ENCODE data around the gene AMPH. TPM values are rescaled to one million over a fixed set of nuclear protein-coding genes. Genes with fewer than 3 reads are reported as not detected.
"Not testable (repeated sequence)": the region's sequence is repeated elsewhere in the genome, so short reads cannot be mapped to it uniquely, and the experiment has no call there.

The AMPH gene
- total and polyA plus RNA-seq, 5 donors = 1.3 to 4.7 (median 2.7) TPM

DNA sequence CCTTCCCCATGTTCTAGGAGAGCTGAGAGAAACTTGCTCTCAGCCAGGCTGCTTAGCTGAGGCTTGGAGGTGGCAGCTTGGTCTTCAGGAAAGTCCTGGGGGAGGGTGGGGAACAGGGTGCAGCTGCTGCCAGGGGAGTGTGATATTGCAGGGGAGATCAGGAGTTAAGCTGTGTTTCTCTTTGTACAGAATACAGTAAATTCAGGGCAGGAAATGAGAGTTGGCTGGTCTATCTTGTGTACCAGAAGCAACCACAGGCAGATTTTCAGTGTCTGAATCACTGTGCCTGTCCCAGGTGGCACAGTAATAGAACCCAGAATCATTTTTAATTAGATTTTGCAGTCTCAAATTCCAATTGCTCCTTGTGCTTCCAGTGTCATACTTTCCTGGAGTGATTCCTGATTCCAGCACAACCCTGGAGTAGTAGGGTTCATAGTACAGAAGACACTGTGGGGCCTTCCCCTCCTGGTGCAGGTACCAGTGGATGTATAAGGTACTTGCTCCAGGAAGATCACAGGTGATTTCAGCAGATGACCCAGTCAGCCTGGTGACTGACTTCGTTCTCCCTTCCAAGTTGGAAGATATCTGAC, 263.8 kb downstream of the AMPH start:
- intact Hi-C loops (cut with DNase I) = no loop called here
- H3K4me3 ChIP-seq (ENCODE audit: low read length) = no peak overlapping the region
- no peaks in the 10 kb centered on the region for H3K9me3 ChIP-seq (ENCODE audit: control insufficient read depth, low read length)
- WGBS = 94% methylated on average over 1 of the region's 1 CpG
- no peak overlapping the region for H3K27ac ChIP-seq (ENCODE audit: low read length)
- DNase-seq (no peak), ATAC-seq (no peak)
- H3K27me3 ChIP-seq (ENCODE audit: control insufficient read depth, insufficient read depth) = no peaks in the 10 kb centered on the region
- peaks cover 3% of the 10 kb centered on the region for H3K4me1 ChIP-seq (ENCODE audit: control insufficient read depth, insufficient read depth, low read length)

DNA sequence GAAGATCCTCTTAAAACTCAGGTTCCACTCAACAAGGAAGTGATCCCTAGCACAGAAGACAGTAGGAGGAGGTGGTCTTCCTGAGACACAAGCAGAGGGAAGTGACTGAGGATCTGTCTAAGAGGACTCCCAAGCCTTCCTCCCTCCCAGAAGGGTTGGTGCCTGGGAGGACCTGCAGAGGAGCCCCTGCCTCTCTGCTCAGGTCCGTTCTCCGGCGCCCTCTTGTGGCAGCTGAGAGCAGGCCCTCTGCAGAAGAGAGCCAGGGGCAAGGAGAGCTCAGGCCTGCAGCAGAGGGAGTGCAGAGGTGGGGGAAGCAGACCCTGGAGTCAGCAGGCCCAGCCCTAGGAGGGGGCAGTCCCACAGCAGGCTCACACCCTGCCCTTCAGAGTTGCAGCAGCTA, 267.8 kb downstream of the AMPH start:
- H3K27ac ChIP-seq (ENCODE audit: low read length); intact Hi-C loops (cut with DNase I); H3K4me3 ChIP-seq (ENCODE audit: low read length); H3K27me3 ChIP-seq (ENCODE audit: control insufficient read depth, insufficient read depth); H3K9me3 ChIP-seq (ENCODE audit: control insufficient read depth, low read length); H3K4me1 ChIP-seq (ENCODE audit: control insufficient read depth, insufficient read depth, low read length): not testable (repeated sequence)
- peak; percentile 29 to 42 for ATAC-seq
- 28% methylated on average over 3 of the region's 3 CpGs for WGBS
- peak; percentile 22 to 73 (median 58) for DNase-seq

DNA sequence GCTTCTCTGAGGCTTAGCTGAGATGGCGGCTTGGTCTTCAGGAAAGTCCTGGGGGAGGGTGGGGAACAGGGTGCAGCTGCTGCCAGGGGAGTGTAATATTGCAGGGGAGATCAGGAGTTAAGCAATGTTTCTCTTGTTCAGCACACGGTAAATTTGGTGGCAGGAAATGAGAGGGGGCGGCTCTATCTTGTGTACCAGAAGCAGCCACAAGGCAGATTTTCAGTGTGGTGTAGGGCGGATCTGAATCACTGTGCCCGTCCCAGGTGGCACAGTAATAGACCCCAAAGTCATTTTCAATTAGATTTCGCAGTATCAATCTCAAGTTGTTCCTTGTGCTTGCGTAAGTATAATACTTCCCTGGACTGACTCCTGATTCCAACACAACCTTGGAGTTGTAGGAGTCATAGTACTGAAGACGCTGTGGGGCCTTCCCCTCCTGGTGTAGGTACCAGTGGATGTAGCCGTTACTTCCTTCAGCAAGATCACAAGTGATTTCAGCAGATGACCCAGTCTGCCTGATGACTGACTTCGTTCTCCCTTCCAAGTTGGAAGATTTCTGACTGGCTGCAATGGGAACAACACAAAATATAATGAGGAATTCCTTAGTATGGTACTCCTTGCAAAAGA, 268.4 kb downstream of the AMPH start:
- DNase-seq; H3K9me3 ChIP-seq (ENCODE audit: control insufficient read depth, low read length); H3K4me3 ChIP-seq (ENCODE audit: low read length): not testable (repeated sequence)

DNA sequence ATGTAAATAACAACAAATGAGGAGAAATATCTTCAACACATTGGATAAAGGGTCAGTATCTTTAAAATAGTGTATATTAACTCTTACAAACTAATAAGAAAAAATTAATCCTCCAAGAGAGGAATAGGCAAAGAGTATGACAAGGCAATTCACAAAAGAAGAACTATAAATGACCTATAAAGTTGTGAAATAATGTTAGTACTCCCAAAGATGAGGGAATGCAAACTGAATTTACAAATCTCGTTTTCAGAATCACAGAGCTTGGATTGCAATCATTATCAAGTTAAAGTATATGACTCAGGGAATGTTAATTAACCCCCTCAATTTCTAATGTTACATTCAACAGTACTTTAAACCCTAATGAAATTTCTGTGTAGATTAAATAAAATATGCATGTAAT, 270.4 kb downstream of the AMPH start:
- no peak overlapping the region for H3K27ac ChIP-seq (ENCODE audit: low read length)
- no peaks in the 10 kb centered on the region for H3K9me3 ChIP-seq (ENCODE audit: control insufficient read depth, low read length)
- H3K27me3 ChIP-seq (ENCODE audit: control insufficient read depth, insufficient read depth) = no peaks in the 10 kb centered on the region
- intact Hi-C loops (cut with DNase I) = no loop called here
- no peak overlapping the region for H3K4me3 ChIP-seq (ENCODE audit: low read length)
- ATAC-seq (no peak), DNase-seq (no peak)
- no peaks in the 10 kb centered on the region for H3K4me1 ChIP-seq (ENCODE audit: control insufficient read depth, insufficient read depth, low read length)
- 49% methylated on average over 1 of the region's 1 CpG for WGBS

More for the DNA sequence above, 268.4 kb downstream of the AMPH start:
- intact Hi-C loops (cut with DNase I); ATAC-seq; H3K4me1 ChIP-seq (ENCODE audit: control insufficient read depth, insufficient read depth, low read length); H3K27me3 ChIP-seq (ENCODE audit: control insufficient read depth, insufficient read depth); H3K27ac ChIP-seq (ENCODE audit: low read length): not testable (repeated sequence)
- WGBS = 73% methylated on average over 10 of the region's 10 CpGs

DNA sequence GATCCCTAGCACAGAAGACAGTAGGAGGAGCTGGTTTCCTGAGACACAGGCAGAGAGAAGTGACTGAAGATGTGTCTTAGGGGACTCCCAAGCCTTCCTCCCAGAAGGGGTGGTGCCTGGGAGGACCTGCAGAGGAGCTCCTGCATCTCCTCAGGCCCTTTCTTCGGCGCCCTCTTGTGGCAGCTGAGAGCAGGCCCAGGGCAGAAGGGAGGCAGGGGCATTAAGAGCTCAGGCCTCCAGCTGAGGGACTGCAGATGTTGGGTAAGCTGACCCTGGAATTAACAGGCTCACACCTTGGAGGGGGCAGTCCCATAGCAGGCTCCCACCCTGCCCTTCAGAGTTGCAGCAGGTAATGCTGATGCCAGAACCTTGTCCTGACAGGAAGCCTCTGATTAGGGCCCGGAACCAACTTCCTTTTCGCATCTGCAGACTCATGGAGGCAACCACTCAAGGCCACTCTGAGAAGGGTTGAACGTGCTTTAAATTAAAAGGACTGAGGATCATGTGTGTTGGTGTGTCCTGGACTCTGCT, 272.0 kb downstream of the AMPH start:
- H3K27me3 ChIP-seq (ENCODE audit: control insufficient read depth, insufficient read depth); H3K9me3 ChIP-seq (ENCODE audit: control insufficient read depth, low read length); H3K4me3 ChIP-seq (ENCODE audit: low read length); H3K4me1 ChIP-seq (ENCODE audit: control insufficient read depth, insufficient read depth, low read length); H3K27ac ChIP-seq (ENCODE audit: low read length): not testable (repeated sequence)
- WGBS = 41% methylated on average over 5 of the region's 5 CpGs
- DNase-seq (peak; percentile 44 to 77 (median 67)), ATAC-seq (peak; percentile 33 to 74)
- intact Hi-C loops (cut with DNase I) = loop anchor here in 1 of 4 donors (2.0 kb wide), 1 partner anchor 14 kb away; no protein-coding TSS in a partner anchor

DNA sequence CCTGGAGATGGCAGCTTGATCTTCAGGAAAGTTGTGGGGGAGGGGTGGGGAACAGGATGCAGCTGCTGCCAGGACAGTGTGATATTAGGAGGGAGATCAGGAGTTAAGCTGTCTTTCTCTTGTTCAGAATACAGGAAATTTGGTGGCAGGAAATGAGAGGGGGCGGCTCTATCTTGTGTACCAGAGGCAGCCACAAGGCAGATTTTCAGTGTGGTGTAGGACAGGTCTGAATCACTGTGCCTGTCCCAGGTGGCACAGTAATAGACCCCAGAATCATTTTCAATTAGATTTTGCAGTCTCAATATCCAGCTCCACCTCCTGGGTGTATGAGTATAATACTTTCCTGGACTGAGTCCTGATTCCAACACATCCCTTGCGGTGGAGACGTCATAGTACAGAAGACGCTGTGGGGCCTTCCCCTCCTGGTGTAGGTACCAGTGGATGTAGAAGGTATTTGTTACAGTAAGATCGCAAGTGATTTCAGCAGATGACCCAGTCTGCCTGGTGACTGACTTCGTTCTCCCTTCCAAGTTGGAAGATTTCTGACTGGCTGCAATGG, 272.8 kb downstream of the AMPH start:
- 65% methylated on average over 6 of the region's 6 CpGs for WGBS
- not testable (repeated sequence) for H3K27me3 ChIP-seq (ENCODE audit: control insufficient read depth, insufficient read depth); H3K4me3 ChIP-seq (ENCODE audit: low read length); H3K9me3 ChIP-seq (ENCODE audit: control insufficient read depth, low read length); H3K4me1 ChIP-seq (ENCODE audit: control insufficient read depth, insufficient read depth, low read length); DNase-seq
- peak in 1 of 2 donors; percentile 76 for ATAC-seq
- peak overlapping the region; percentile 29 for H3K27ac ChIP-seq (ENCODE audit: low read length)
- intact Hi-C loops (cut with DNase I) = loop anchor here in 1 of 4 donors (2.0 kb wide), 1 partner anchor 14 kb away; no protein-coding TSS in a partner anchor

DNA sequence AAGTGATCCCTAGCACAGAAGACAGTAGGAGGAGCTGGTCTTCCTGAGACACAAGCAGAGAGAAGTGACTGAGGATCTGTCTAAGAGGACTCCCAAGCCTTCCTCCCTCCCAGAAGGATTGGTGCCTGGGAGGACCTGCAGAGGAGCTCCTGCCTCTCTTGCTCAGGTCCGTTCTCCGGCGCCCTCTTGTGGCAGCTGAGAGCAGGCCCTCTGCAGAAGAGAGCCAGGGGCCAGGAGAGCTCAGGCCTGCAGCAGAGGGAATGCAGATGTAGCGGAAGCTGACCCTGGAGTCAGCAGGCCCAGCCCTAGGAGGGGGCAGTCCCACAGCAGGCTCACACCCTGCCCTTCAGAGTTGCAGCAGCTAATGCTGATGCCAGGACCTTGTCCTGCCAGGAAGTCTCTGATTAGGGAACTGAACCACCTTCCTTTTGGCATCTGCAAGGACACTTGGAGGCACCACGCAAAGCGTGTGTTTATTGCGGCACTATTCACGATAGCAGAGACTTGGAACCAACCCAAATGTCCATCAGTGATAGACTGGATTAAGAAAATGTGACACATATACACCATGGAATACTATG, 276.8 kb downstream of the AMPH start:
- WGBS = 56% methylated on average over 8 of the region's 8 CpGs
- H3K4me3 ChIP-seq (ENCODE audit: low read length); H3K27me3 ChIP-seq (ENCODE audit: control insufficient read depth, insufficient read depth); H3K27ac ChIP-seq (ENCODE audit: low read length); intact Hi-C loops (cut with DNase I); H3K4me1 ChIP-seq (ENCODE audit: control insufficient read depth, insufficient read depth, low read length); H3K9me3 ChIP-seq (ENCODE audit: control insufficient read depth, low read length): not testable (repeated sequence)
- DNase-seq (peak; percentile 63 to 80 (median 73)), ATAC-seq (peak; percentile 80 to 83)

DNA sequence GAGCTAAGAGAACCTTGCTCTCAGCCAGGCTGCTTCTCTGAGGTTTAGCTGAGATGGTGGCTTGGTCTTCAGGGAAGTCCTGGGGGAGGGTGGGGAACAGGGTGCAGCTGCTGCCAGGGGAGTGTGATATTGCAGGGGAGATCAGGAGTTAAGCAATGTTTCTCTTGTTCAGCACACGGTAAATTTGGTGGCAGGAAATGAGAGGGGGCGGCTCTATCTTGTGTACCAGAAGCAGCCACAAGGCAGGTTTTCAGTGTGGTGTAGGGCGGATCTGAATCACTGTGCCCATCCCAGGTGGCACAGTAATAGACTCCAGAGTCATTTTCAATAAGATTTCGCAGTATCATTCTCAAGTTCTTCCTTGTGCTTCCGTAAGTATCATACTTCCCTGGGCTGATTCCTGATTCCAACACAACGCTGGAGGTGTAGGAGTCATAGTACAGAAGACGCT, 277.7 kb downstream of the AMPH start:
- ATAC-seq; H3K4me1 ChIP-seq (ENCODE audit: control insufficient read depth, insufficient read depth, low read length); H3K27me3 ChIP-seq (ENCODE audit: control insufficient read depth, insufficient read depth); intact Hi-C loops (cut with DNase I); H3K27ac ChIP-seq (ENCODE audit: low read length); H3K4me3 ChIP-seq (ENCODE audit: low read length); H3K9me3 ChIP-seq (ENCODE audit: control insufficient read depth, low read length); DNase-seq: not testable (repeated sequence)
- WGBS = 69% methylated on average over 7 of the region's 7 CpGs

DNA sequence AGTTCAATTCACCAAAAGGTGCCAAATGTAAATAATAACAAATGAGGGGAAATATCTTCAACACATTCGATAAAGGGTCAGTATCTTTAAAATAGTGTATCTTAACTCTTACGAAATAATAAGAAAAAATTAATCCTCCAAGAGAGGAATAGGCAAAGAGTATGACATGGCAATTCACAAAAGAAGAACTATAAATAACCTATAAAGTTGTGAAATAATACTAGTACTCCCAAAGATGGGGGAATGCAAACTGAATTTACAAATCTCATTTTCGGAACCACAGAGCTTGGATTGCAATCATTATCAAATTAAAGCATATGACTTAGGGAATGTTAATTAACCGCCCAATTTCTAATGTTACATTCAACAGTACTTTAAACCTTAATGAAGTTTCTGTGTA, 279.6 kb downstream of the AMPH start:
- ATAC-seq (no peak), DNase-seq (no peak)
- Histone ChIP-seq H3K27me3 (ENCODE audit: control insufficient read depth, insufficient read depth) (no peaks in the 10 kb centered on the region), H3K9me3 (ENCODE audit: control insufficient read depth, low read length) (no peaks in the 10 kb centered on the region), H3K27ac (ENCODE audit: low read length) (no peak overlapping the region), H3K4me1 (ENCODE audit: control insufficient read depth, insufficient read depth, low read length) (no peaks in the 10 kb centered on the region), H3K4me3 (ENCODE audit: low read length) (no peak overlapping the region)
- WGBS = 88% methylated on average over 4 of the region's 4 CpGs
- intact Hi-C loops (cut with DNase I) = no loop called here

DNA sequence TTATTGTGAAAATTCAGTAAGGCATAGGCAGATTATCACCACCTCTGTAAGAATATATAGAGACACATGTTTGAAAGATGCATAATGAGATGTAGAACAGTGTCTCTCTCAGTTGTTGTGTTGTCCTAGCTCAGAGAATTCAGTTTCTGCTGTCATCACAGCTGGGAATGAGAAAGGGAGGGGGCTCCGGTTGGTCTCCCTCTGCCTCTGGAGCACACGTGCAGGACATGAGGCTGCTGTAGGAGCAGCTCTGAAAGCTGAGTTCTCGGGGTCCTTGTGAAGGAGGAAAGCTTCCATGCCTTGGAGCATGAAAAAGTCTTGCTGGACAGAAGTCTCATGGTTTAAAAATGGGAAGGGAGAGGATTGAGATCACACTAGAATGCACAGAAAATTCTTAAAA, 280.4 kb downstream of the AMPH start:
- DNase-seq; H3K4me1 ChIP-seq (ENCODE audit: control insufficient read depth, insufficient read depth, low read length); H3K9me3 ChIP-seq (ENCODE audit: control insufficient read depth, low read length); intact Hi-C loops (cut with DNase I); H3K4me3 ChIP-seq (ENCODE audit: low read length); H3K27me3 ChIP-seq (ENCODE audit: control insufficient read depth, insufficient read depth); ATAC-seq; H3K27ac ChIP-seq (ENCODE audit: low read length): not testable (repeated sequence)
- 58% methylated on average over 3 of the region's 3 CpGs for WGBS
